Ishikawa (cell line): ENCODE measurements around the gene BNIP5.

Experiments used
- CEBPB ChIP-seq: IDR thresholded peaks from 2 replicates; pipeline ENCODE4 v1.6.1; 2012
- CREB1 ChIP-seq: IDR thresholded peaks from 2 replicates; pipeline ENCODE4 v1.6.1; 2012; ENCODE audit warnings: low read depth
- EP300 ChIP-seq: IDR thresholded peaks from 2 replicates; pipeline ENCODE4 v1.6.1; 2012; ENCODE audit warnings: borderline replicate concordance
- MAX ChIP-seq: IDR thresholded peaks from 2 replicates; pipeline ENCODE4 v1.6.1; 2012
- NFIC ChIP-seq: IDR thresholded peaks from 2 replicates; pipeline ENCODE4 v1.6.1; 2012
- RAD21 ChIP-seq: IDR thresholded peaks from 2 replicates; pipeline ENCODE4 v1.6.1; 2012; ENCODE audit warnings: low read depth
- REST ChIP-seq: IDR thresholded peaks from 2 replicates; pipeline ENCODE4 v1.6.1; 2012; ENCODE audit warnings: low read depth, mild to moderate bottlenecking
- TAF1 ChIP-seq: IDR thresholded peaks from 2 replicates; pipeline ENCODE4 v1.6.1; 2012; ENCODE audit warnings: low read depth, mild to moderate bottlenecking
- USF1 ChIP-seq: IDR thresholded peaks from 2 replicates; pipeline ENCODE4 v1.6.1; 2012
- YY1 ChIP-seq: IDR thresholded peaks from 2 replicates; pipeline ENCODE4 v1.6.1; 2012; ENCODE audit warnings: low read depth

- no peak for TF ChIP-seq NFIC
- TF ChIP-seq EP300 = no peak
- TF ChIP-seq MAX = no peak
- no peak for TF ChIP-seq REST
- TF ChIP-seq TAF1 = no peak
- no peak for TF ChIP-seq USF1
- no peak for TF ChIP-seq RAD21
- TF ChIP-seq CREB1 = no peak
- no peak for TF ChIP-seq YY1
- no peak for TF ChIP-seq CEBPB
Observed at GRCh38 chr6:36283608-36284007, 53.1 kb downstream of the BNIP5 start.
